ENCODE data around the gene OR9A4. TPM values are rescaled to one million over a fixed set of nuclear protein-coding genes. Genes with fewer than 3 reads are reported as not detected.
A peak's percentile ranks its signal among the peaks of the same experiment; 100 is the strongest.

Gene OR9A4
- total RNA-seq, 1 experiment from 2014 or later, result not detected

GRCh38 chr7:141954334-141954733 lies 38.1 kb downstream of the OR9A4 start:
- Mint-ChIP-seq H3K4me3 (no peak overlapping the region), H3K4me1 (peaks cover 9 to 10% of the 10 kb centered on the region in 2 experiments), H3K36me3 (ENCODE audit: insufficient read depth in 1 of 3, low read depth in 3 of 3) (no peaks in the 10 kb centered on the region), H3K9me3 (no peaks in the 10 kb centered on the region), H3K27me3 (ENCODE audit: low read depth) (peaks cover 2% of the 10 kb centered on the region; the same call in 1 of the 2 replicates), H3K27ac (peak overlapping the region; percentile 7 to 95 (median 56); a peak in 6 of 7 replicates)
- Histone ChIP-seq H3K56ac (ENCODE audit: insufficient read length, low read depth, low read length) (no peak overlapping the region), H3K4ac (ENCODE audit: low read depth, low read length) (no peak overlapping the region), H3K23me2 (ENCODE audit: insufficient read length, low read depth, low read length, poor library complexity, severe bottlenecking) (no peaks in the 10 kb centered on the region), H3K9ac (ENCODE audit: extremely low read depth, insufficient read length, low read length) (no peak overlapping the region), H3K23ac (ENCODE audit: insufficient read length, low read depth, low read length) (no peak overlapping the region), H2BK12ac (ENCODE audit: insufficient read length, low read depth, low read length) (no peak overlapping the region), H3K79me1 (ENCODE audit: insufficient read depth, low read depth, low read length, poor library complexity, severe bottlenecking) (no peaks in the 10 kb centered on the region), H2BK5ac (ENCODE audit: insufficient read length, low read length) (no peak overlapping the region), H2BK15ac (ENCODE audit: low read depth, low read length) (no peak overlapping the region), H3K27me3 (ENCODE audit: insufficient read depth, low read length) (no peaks in the 10 kb centered on the region), H4K20me1 (ENCODE audit: control insufficient read depth, insufficient read depth, insufficient read length) (no peaks in the 10 kb centered on the region), H3K14ac (ENCODE audit: insufficient read depth, low read length) (no peak overlapping the region), H3K18ac (ENCODE audit: insufficient read length, low read depth, low read length) (no peak overlapping the region), H2AFZ (ENCODE audit: low read length) (no peak overlapping the region), H2AK5ac (ENCODE audit: insufficient read length, low read length) (no peak overlapping the region), H4K91ac (ENCODE audit: insufficient read length, low read depth, low read length) (no peak overlapping the region), H3T11ph (ENCODE audit: low read length) (no peak overlapping the region), H3K79me2 (ENCODE audit: insufficient read depth, low read length) (no peaks in the 10 kb centered on the region), H3K4me2 (ENCODE audit: insufficient read depth, insufficient read length, low read length) (no peak overlapping the region), H2BK20ac (ENCODE audit: low read depth, low read length, poor library complexity, severe bottlenecking) (no peak overlapping the region), H4K8ac (replicated peaks; ENCODE audit: insufficient read length, low read depth, low read length) (no peak overlapping the region), H3K9me3 (ENCODE audit: control insufficient read depth, low read depth, low read length) (no peaks in the 10 kb centered on the region), H3K27ac (ENCODE audit: insufficient read length, low read depth, low read length) (no peak overlapping the region), H3K4me1 (ENCODE audit: insufficient read depth, low read length) (no peaks in the 10 kb centered on the region; the same call in 1 of the 2 replicates), H4K5ac (ENCODE audit: insufficient read length, low read depth, low read length) (no peak overlapping the region), H2BK120ac (ENCODE audit: low read depth, low read length, poor library complexity, severe bottlenecking) (no peak overlapping the region)
- DNase-seq, result no peak
- no CpG with 5 or more reads among the region's 1 CpG for WGBS (ENCODE audit: extremely low coverage, insufficient read length, low lambda C conversion rate)
- TF ChIP-seq CTCF (conservative IDR thresholded peaks at IDR 0.05), result no peak
